Kidney tubule cell (primary cell): ENCODE results near the gene SYNM.
A peak's percentile ranks its signal among the peaks of the same experiment; 100 is the strongest.

ENCODE experiments used
- DNase-seq: peaks from one replicate; pipeline ENCODE4 v3.0.0-alpha.2; 2018; ENCODE audit warnings: low spot score

SYNM gene

DNA sequence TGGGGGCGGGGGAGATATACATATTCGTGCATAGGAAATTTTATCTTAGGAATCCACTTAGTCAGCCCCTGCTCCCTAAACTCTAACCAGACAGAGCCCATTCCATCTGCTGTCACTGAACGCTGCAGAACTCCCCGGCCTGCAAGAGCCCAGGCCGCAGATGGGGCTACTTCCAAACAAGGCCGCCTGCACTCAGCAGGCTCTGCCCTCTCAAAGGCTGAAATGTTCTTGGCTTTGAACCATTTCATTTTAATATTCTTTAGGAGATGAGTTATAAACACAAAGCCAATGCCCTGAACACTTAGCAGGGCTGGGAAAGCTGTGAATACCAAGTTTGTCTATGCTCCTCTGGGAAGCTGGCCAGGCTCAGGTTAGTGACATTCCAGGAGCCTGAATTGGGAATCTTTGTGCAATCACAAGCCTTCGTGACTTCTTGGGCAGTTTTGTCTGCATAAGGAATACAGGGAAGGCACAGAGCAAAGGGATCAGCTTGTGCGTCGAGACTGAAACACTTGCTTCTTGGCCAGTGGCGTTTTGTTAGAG lies 65.0 kb downstream of the SYNM start:
- DNase-seq: no peak

DNA sequence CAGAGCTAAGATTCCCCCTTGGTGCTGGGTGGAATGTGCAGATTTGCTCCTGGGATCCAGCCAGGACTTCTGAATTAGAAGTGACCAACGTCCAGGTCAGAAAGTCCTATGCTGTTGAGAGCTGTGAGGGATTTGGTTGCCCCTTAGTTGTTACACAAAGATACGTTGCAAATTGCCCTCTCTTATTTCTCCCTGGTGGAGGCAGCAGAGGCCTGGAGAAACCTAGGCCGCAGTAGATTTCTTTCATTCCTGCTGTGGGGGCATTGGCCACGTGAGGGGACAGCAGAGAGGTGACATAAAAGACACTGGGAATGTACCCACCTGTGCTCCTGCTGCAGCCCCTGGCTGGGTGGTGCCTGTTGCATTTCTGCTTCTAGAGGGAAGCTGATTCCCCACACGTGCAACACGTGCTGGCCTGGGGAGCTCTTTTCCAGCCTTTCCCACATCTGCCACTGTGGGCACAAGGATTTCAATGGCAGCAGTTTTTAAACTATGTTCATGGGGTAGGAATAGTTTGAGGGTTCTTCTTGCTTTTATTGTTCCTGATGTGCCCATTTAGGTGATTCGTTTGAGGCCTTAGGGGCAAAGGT lies 65.7 kb downstream of the SYNM start:
- DNase-seq: no peak

DNA sequence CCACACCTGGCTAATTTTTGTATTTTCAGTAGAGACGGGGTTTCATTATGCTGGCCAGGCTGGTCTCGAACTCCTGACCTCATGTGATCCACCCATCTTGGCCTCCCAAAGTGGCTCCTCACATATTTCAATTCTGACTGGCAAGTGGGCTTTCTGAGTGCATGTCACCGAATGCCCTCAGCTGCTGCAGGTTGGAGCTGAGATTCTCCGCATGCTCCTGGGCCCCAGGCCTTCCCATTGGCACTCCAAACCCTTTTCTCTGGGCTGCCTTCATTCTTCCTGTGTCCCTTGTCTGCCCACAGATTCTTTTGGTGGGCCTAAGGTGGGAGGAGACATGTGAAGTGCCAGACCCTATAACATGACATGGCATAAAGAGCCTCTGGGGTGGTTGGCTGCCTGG lies 67.3 kb downstream of the SYNM start:
- no peak for DNase-seq

DNA sequence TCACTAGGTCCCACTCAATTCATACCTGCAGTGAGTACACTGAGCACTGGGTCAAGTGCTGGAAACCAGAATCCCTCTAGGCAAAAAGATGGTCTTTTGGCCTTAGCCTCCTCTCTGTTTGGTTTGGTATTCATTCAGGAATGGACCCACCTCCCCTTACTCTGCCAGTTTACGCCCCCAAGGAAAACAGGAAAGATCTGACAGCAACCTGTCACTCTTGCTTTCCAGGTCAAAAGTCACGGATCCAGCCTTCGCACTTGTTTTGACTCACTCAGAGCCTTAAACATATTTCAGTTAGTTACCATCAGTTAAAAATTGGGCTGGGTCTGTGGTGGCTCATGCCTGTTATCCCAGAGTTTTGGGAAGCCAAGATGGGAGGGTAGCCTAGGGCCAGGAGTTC lies 68.1 kb downstream of the SYNM start:
- no peak for DNase-seq

DNA sequence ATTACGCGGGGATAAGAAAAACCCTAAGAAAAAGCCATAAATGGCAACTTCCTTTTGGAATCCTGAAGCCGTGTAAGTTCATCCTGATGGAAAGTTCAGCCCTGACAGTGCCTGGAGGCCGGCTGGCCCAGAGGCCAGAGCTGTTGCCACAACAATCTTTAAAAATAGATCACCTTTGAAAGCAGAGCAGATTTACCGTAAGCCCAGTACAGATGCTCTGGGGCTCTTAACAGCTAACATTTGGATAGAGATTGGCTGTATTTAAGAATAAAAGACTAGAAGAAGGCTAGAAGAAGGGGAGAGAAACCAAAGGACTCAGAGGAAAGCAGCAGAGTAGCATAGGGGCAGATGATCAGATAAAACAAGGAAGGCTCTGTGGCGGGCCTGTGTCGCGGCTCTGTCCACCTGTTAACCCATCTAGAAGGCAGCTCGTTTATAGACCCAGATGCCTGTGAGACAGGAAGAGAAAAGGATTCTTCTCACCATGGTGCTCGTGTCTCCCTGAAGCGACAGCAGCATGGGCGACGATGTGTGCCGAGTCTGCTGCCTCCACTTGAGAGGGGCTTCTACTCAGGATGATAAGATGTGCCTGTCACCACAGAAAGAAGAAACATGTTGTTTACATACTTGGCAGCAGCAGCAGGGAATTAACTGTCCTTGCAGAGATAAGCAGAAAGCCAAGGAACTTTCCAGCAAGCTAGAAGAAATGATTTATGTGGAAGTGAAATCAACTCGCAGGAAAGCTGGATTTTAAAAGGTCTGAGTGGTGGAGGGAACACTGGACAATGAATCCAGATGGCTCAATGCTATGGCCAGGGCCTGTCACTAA lies 69.9 kb downstream of the SYNM start:
- no peak for DNase-seq

DNA sequence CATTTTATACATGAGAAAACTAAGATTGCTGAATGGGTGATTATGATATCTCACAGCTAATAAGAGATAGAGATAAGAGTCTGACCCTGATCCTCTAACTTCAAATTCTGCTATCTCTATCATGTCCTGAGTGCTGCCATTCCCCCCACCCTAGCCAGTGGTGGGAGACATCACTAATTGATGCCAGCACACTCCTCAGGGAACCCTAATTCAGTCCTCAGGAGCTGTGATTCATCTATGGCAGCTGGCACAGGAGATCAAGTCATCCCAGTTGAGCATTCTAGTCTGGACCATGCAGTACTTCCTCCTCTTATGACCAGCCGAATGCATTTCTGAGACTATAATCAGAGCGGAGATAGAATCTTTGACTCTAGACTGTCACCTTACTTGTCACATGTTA lies 71.9 kb downstream of the SYNM start:
- peak; percentile 20 for DNase-seq

DNA sequence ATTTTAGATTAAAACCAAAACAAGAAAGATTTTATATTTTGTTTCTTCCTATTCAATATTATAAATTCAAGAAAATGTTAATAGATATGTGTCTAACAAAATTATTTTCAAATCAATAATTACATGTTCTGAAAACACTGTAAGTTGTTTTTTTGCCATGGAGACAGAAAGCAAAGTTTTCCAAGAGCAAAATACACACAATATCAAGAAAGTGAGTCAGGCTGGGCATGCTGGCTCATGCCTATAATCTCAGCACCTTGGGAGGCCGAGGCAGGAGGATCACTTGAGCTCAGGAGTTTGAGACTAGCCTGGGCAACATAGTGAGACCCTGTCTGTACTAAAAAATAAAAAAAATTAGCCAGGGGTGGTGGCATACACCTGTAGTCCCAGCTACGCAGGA lies 72.8 kb downstream of the SYNM start:
- DNase-seq: no peak

DNA sequence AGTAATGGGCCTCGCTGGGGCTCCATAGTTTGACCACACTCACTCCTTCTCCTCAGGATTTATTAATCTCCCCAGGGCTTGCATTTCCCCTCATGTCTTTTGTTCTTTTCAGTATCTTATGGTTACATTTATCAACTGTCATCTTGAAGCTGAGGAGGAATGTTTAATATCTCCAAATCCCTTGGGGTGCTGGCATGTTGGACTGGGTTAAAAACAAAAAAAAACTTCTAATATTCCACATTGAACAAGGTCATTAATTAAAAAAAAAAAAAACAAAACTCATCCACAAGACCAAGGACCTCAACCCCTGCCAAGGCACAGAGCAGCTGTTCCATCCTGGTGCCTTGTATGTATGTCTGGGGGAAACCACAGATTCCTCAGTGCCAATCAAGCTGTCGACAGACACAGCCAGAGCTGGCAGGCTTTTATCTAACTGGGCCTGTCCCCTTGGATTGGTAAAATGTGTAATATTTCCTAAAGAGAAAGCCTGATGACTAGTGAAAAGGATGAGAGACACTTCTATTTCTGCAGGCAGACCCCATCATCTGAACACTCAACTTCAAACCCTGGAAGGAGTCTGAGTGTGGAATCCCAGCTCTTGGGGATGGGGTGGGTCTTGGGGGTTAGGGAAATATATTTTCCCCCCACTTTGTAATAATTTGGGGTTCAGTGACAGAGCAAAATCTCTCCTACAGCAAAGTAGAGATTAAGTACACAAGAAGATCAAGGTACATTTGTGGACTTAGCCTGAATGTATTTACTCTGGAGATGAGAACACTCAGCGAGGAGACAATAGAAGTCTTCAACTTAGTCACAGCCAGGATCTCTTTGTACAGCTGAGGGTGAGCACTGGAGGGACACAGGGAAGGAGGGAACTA lies 75.4 kb downstream of the SYNM start:
- DNase-seq: peak; percentile 9

DNA sequence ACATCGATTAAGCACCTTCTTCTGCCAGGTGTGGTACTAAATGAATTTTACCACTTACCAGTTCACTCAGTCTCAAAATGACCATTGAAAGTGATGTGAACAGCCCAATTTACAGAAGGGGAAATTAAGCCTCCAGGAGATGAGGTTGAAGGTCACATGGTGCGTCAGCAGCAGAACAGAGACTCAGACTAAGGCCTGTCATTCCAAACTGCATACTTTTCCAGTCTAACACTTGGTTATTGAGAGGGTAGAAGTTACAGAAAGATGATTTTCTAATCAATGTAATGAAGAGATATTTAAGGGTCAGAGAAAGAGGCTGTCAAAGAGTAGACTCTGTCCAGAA lies 76.1 kb downstream of the SYNM start:
- DNase-seq: no peak

DNA sequence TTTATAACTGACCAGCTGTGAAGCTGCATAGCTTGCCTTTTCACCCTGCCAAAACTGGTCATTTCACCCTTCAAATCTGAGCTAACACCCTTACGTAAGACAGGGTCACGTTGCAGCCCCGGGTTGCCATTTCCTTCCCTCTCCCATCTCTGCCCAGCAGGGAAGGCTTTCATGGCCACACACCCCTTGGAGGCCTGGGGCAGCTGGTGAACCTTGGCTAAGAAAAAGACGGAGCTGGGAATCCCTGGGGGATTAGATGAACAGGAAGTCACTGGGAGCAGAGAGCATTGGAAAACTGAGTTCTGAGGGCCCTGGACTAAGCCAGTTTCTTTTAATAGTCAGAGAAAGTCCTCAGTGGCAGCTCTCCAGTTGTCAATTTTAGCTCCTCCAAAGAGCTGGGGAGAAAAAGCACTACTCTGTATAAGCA lies 76.7 kb downstream of the SYNM start:
- no peak for DNase-seq

DNA sequence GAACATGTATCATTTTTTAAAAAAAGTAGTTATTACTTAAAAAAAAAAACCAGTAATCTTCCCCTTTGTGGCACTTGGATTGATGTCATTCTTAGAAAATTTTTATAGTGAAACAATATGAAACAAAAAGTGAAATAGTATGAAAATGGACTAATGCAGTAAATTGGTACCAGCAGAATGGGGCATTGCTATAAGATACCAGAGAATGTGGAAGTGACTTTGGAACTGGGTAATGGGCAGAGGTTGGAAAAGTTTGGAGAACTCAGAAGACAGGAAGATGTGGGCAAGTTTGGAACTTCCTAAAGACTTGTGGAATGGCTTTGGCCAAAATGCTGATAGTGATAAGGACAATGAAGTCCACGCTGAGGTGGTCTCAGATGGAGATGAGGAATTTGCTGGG lies 77.9 kb downstream of the SYNM start:
- no peak for DNase-seq
